ENCODE results near the gene PVALB. TPM values are rescaled to one million over a fixed set of nuclear protein-coding genes. Genes with fewer than 3 reads are reported as not detected.

PVALB gene
- total and polyA plus RNA-seq, 9 of the 15 experiments (the other 6 are each of a cell fraction or from before 2014, with no cell fraction given), result not detected

DNA sequence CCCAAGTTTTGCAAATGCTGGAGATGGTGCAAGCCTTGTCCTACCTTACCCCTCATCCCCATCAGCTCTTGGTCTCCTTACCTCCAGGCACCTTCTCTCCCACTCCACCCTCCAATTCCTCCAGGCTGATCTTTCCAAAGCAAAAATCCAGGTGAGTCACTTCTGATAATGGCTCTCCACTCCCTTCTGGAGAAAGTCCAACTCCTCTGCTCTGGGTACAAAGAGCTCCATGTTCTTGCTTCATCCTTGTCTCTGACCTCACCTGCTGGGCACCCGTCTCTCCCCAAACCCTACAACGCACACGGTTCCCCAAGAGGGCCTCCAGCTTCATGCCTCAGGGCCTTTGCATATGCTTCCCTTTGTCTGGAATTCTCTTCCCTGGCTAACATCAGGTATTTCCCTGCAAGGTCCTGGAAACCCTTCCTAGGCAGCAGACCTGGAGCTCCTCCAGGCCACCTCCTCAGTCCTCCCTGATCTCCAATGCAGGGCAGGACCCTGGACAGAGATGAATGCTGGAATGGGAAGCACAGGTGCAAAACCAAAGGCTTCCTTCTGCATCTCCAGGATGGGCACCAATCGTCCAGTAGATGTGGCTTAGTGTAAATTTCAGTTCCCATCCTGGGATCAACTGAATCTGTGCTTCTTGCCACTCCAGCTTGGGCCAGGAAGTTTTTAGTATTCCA, 63.6 kb downstream of the PVALB start:
- H3K27me3 ChIP-seq (ENCODE audit: control insufficient read depth in 2 of 2, insufficient read depth in 2 of 2, low read length in 2 of 2), result peaks cover 0 to 22% of the 10 kb centered on the region in 2 experiments; a peak in 1 of 5 replicates
- H3K4me2 ChIP-seq (ENCODE audit: insufficient read depth, low read length), result no peak overlapping the region
- H3K79me2 ChIP-seq (ENCODE audit: control insufficient read depth, insufficient read depth, low read length), result no peaks in the 10 kb centered on the region
- in situ Hi-C loops (cut with MboI), result no loop called here
- no TSS peak for BruUV-seq (replicated peaks)
- H4K20me1 ChIP-seq (replicated peaks; ENCODE audit: control insufficient read depth, insufficient read depth, low read length), result peaks cover 5% of the 10 kb centered on the region; the same call in 1 of the 2 replicates
- ChIA-PET CTCF (ENCODE audit: low intra/inter-chr PET ratio) (no interaction called here), POLR2A (interaction anchor here (0.6 kb wide), 1 partner anchor 12 kb away, joined by 3 read pairs; no protein-coding TSS in a partner anchor)
- TF ChIP-seq NFIC (IDR thresholded peaks at IDR 0.05) (no peak), ZNF586 (CRISPR knock-in tag; conservative IDR thresholded peaks at IDR 0.05) (no peak)
- TF ChIP-seq, protein P1, sequence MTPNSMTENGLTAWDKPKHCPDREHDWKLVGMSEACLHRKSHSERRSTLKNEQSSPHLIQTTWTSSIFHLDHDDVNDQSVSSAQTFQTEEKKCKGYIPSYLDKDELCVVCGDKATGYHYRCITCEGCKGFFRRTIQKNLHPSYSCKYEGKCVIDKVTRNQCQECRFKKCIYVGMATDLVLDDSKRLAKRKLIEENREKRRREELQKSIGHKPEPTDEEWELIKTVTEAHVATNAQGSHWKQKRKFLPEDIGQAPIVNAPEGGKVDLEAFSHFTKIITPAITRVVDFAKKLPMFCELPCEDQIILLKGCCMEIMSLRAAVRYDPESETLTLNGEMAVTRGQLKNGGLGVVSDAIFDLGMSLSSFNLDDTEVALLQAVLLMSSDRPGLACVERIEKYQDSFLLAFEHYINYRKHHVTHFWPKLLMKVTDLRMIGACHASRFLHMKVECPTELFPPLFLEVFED (CRISPR knock-in tag; conservative IDR thresholded peaks at IDR 0.05), result no peak
- TF ChIP-seq, protein P2, sequence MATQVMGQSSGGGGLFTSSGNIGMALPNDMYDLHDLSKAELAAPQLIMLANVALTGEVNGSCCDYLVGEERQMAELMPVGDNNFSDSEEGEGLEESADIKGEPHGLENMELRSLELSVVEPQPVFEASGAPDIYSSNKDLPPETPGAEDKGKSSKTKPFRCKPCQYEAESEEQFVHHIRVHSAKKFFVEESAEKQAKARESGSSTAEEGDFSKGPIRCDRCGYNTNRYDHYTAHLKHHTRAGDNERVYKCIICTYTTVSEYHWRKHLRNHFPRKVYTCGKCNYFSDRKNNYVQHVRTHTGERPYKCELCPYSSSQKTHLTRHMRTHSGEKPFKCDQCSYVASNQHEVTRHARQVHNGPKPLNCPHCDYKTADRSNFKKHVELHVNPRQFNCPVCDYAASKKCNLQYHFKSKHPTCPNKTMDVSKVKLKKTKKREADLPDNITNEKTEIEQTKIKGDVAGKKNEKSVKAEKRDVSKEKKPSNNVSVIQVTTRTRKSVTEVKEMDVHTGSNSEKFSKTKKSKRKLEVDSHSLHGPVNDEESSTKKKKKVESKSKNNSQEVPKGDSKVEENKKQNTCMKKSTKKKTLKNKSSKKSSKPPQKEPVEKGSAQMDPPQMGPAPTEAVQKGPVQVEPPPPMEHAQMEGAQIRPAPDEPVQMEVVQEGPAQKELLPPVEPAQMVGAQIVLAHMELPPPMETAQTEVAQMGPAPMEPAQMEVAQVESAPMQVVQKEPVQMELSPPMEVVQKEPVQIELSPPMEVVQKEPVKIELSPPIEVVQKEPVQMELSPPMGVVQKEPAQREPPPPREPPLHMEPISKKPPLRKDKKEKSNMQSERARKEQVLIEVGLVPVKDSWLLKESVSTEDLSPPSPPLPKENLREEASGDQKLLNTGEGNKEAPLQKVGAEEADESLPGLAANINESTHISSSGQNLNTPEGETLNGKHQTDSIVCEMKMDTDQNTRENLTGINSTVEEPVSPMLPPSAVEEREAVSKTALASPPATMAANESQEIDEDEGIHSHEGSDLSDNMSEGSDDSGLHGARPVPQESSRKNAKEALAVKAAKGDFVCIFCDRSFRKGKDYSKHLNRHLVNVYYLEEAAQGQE (IDR thresholded peaks at IDR 0.05; ENCODE audit: borderline replicate concordance), result peak; percentile 50; the same call in 1 of the 2 replicates
- TF ChIP-seq, protein P2 (CRISPR knock-in tag; IDR thresholded peaks at IDR 0.05; ENCODE audit: low read depth), result no peak
- no peak overlapping the region for H3K4me3 ChIP-seq
- no peaks in the 10 kb centered on the region; a peak in 1 of 5 replicates for H3K4me1 ChIP-seq (replicated peaks in 1 of 2; ENCODE audit: control insufficient read depth in 2 of 2, insufficient read depth in 2 of 2, low read length in 2 of 2)
- no peak overlapping the region for H3K9ac ChIP-seq (ENCODE audit: insufficient read depth in 1 of 2, low read depth in 2 of 2, low read length in 2 of 2)
- no peak overlapping the region for H3K27ac ChIP-seq (ENCODE audit: extremely low read depth, low read depth, low read length)
- no peaks in the 10 kb centered on the region for H3K9me3 ChIP-seq (replicated peaks; ENCODE audit: control insufficient read depth, insufficient read depth, low read depth, low read length)
- FAIRE-seq (no peak), ATAC-seq (no peak), DNase-seq (ENCODE audit: extremely low read depth in 1 of 4, low spot score in 3 of 4) (no peak)
- no peaks in the 10 kb centered on the region for H3K36me3 ChIP-seq (ENCODE audit: control insufficient read depth, insufficient read depth, low read length)
- intact Hi-C loops (cut with micrococcal nuclease), result no loop called here
- 2% methylated on average over 4 of the region's 4 CpGs for WGBS (ENCODE audit: insufficient coverage, low coverage, missing lambda C conversion rate)
- no peak overlapping the region for H2AFZ ChIP-seq (ENCODE audit: low read depth, low read length)
- H3K9me1 ChIP-seq (ENCODE audit: control insufficient read depth, insufficient read depth, low read length), result no peaks in the 10 kb centered on the region

All from K562 (cell line).